ACHN (cell line): ENCODE measurements around the gene PHKB.
"Not testable (repeated sequence)": the region's sequence is repeated elsewhere in the genome, so short reads cannot be mapped to it uniquely, and the experiment has no call there.

Experiments
- DNase-seq: peaks from one replicate; pipeline ENCODE4 v3.0.0-alpha.2; 2015
- in situ Hi-C: cut with HindIII; loops from 2 replicates; pipeline ENCODE4 v1.10.0; 2017; ENCODE audit warnings: low sequenced_read_pairs, low pct_ligation_motif_present, low pct_unique_long_range_greater_than_20kb

PHKB gene

GRCh38 chr16:47541135-47541534, 80.0 kb downstream of the PHKB start:
- in situ Hi-C loops, DNase-seq: not testable (repeated sequence)

- not testable (repeated sequence) for DNase-seq
Observed at GRCh38 chr16:47544255-47544654, 83.1 kb downstream of the PHKB start.

GRCh38 chr16:47551185-47551584, 90.1 kb downstream of the PHKB start:
- DNase-seq, in situ Hi-C loops: not testable (repeated sequence)

More at GRCh38 chr16:47544255-47544654, 83.1 kb downstream of the PHKB start:
- in situ Hi-C loops = not testable (repeated sequence)

- in situ Hi-C loops, DNase-seq: not testable (repeated sequence)
Observed at GRCh38 chr16:47551767-47552166, 90.6 kb downstream of the PHKB start.

- in situ Hi-C loops = no loop called here
- no peak for DNase-seq
Observed at GRCh38 chr16:47553853-47554564, 92.9 kb downstream of the PHKB start.

- DNase-seq, in situ Hi-C loops: not testable (repeated sequence)
Observed at GRCh38 chr16:47554587-47554986, 93.5 kb downstream of the PHKB start.

- in situ Hi-C loops = no loop called here
- no peak for DNase-seq
Observed at GRCh38 chr16:47561286-47561685, 100.2 kb downstream of the PHKB start.

- in situ Hi-C loops = no loop called here
- no peak for DNase-seq
Observed at GRCh38 chr16:47562366-47562765, 101.2 kb downstream of the PHKB start.

GRCh38 chr16:47565454-47565853, 104.3 kb downstream of the PHKB start:
- in situ Hi-C loops = no loop called here
- DNase-seq = peak; percentile 57

GRCh38 chr16:47567321-47567720, 106.2 kb downstream of the PHKB start:
- in situ Hi-C loops = no loop called here
- no peak for DNase-seq

- DNase-seq = no peak
- in situ Hi-C loops = no loop called here
Observed at GRCh38 chr16:47568351-47568750, 107.2 kb downstream of the PHKB start.

- in situ Hi-C loops = no loop called here
- no peak for DNase-seq
Observed at GRCh38 chr16:47571049-47571448, 109.9 kb downstream of the PHKB start.

GRCh38 chr16:47571711-47572110, 110.6 kb downstream of the PHKB start:
- in situ Hi-C loops = no loop called here
- no peak for DNase-seq

GRCh38 chr16:47574091-47575054, 113.2 kb downstream of the PHKB start:
- in situ Hi-C loops = no loop called here
- DNase-seq = peak; percentile 20

GRCh38 chr16:47577029-47577428, 115.9 kb downstream of the PHKB start:
- no peak for DNase-seq
- in situ Hi-C loops = no loop called here

GRCh38 chr16:47578033-47578432, 116.9 kb downstream of the PHKB start:
- in situ Hi-C loops = no loop called here
- DNase-seq = no peak

- in situ Hi-C loops = no loop called here
- no peak for DNase-seq
Observed at GRCh38 chr16:47578573-47578972, 117.4 kb downstream of the PHKB start.

GRCh38 chr16:47581114-47581513, 120.0 kb downstream of the PHKB start:
- DNase-seq = peak; percentile 34
- in situ Hi-C loops = no loop called here

- DNase-seq = no peak
- in situ Hi-C loops = no loop called here
Observed at GRCh38 chr16:47584464-47585225, 123.5 kb downstream of the PHKB start.
